NCI-H2107 treated with DMSO at 0.1 percent for 48 hours (cell line): ENCODE results near the gene TNC.

Experiments
- DNase-seq: peaks from one replicate; lab custom pipeline; 2025; ENCODE audit not compliant: unreplicated experiment; lab: John Stamatoyannopoulos, UW

Gene TNC

GRCh38 chr9:115104908-115105307 is 13.0 kb downstream of the TNC start:
- no peak for DNase-seq

- DNase-seq: no peak
Observed at GRCh38 chr9:115103746-115104477, 14.0 kb downstream of the TNC start.

- no peak for DNase-seq
Observed at GRCh38 chr9:115099901-115100300, 18.1 kb downstream of the TNC start.

GRCh38 chr9:115098226-115098965 is 19.6 kb downstream of the TNC start:
- no peak for DNase-seq

- no peak for DNase-seq
Observed at GRCh38 chr9:115093520-115093919, 24.4 kb downstream of the TNC start.

GRCh38 chr9:115090486-115090885 is 27.5 kb downstream of the TNC start:
- no peak for DNase-seq

GRCh38 chr9:115088860-115089259 is 29.1 kb downstream of the TNC start:
- DNase-seq: no peak

GRCh38 chr9:115086886-115087285 is 31.1 kb downstream of the TNC start:
- no peak for DNase-seq

GRCh38 chr9:115086461-115086860 is 31.5 kb downstream of the TNC start:
- DNase-seq: no peak

- DNase-seq: no peak
Observed at GRCh38 chr9:115085773-115086377, 32.1 kb downstream of the TNC start.

- no peak for DNase-seq
Observed at GRCh38 chr9:115084709-115085108, 33.2 kb downstream of the TNC start.

GRCh38 chr9:115084157-115084556 is 33.8 kb downstream of the TNC start:
- no peak for DNase-seq

- DNase-seq: no peak
Observed at GRCh38 chr9:115080242-115080641, 37.7 kb downstream of the TNC start.

- DNase-seq: no peak
Observed at GRCh38 chr9:115079156-115079555, 38.8 kb downstream of the TNC start.

- DNase-seq: no peak
Observed at GRCh38 chr9:115073456-115073855, 44.5 kb downstream of the TNC start.

- no peak for DNase-seq
Observed at GRCh38 chr9:115071176-115071575, 46.8 kb downstream of the TNC start.

GRCh38 chr9:115069771-115070170 is 48.2 kb downstream of the TNC start:
- no peak for DNase-seq

GRCh38 chr9:115069302-115069701 is 48.7 kb downstream of the TNC start:
- no peak for DNase-seq

- DNase-seq: no peak
Observed at GRCh38 chr9:115068031-115068430, 49.9 kb downstream of the TNC start.

- DNase-seq: no peak
Observed at GRCh38 chr9:115063058-115063845, 54.7 kb downstream of the TNC start.

- no peak for DNase-seq
Observed at GRCh38 chr9:115058684-115059315, 59.2 kb downstream of the TNC start.
